Measurements from ENCODE around the gene PDK1. TPM values are rescaled to one million over a fixed set of nuclear protein-coding genes. Genes with fewer than 3 reads are reported as not detected.
"Not testable (repeated sequence)": the region's sequence is repeated elsewhere in the genome, so short reads cannot be mapped to it uniquely, and the experiment has no call there.

PDK1 gene
- total RNA-seq, 1 donor from 2014 or later: 10.5 TPM

GRCh38 chr2:172578860-172579512, 23.1 kb downstream of the PDK1 start:
- no peaks in the 10 kb centered on the region for H3K4me1 Mint-ChIP-seq (ENCODE audit: unreplicated experiment)
- no peak overlapping the region for H3K4me3 Mint-ChIP-seq
- H3K9me3 Mint-ChIP-seq: peaks cover 14% of the 10 kb centered on the region
- H3K27ac Mint-ChIP-seq: no peak overlapping the region
- no peak for DNase-seq (ENCODE audit: extremely low spot score, unreplicated experiment)
- peaks cover 43% of the 10 kb centered on the region for H3K36me3 Mint-ChIP-seq
- TF ChIP-seq, protein P1, sequence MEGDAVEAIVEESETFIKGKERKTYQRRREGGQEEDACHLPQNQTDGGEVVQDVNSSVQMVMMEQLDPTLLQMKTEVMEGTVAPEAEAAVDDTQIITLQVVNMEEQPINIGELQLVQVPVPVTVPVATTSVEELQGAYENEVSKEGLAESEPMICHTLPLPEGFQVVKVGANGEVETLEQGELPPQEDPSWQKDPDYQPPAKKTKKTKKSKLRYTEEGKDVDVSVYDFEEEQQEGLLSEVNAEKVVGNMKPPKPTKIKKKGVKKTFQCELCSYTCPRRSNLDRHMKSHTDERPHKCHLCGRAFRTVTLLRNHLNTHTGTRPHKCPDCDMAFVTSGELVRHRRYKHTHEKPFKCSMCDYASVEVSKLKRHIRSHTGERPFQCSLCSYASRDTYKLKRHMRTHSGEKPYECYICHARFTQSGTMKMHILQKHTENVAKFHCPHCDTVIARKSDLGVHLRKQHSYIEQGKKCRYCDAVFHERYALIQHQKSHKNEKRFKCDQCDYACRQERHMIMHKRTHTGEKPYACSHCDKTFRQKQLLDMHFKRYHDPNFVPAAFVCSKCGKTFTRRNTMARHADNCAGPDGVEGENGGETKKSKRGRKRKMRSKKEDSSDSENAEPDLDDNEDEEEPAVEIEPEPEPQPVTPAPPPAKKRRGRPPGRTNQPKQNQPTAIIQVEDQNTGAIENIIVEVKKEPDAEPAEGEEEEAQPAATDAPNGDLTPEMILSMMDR (conservative IDR thresholded peaks at IDR 0.05): no peak
- no peaks in the 10 kb centered on the region for H3K27me3 Mint-ChIP-seq

- no peaks in the 10 kb centered on the region for H3K4me1 Mint-ChIP-seq (ENCODE audit: unreplicated experiment)
- H3K9me3 Mint-ChIP-seq: peaks cover 7% of the 10 kb centered on the region
- H3K27ac Mint-ChIP-seq: no peak overlapping the region
- DNase-seq (ENCODE audit: extremely low spot score, unreplicated experiment): no peak
- no peaks in the 10 kb centered on the region for H3K27me3 Mint-ChIP-seq
- TF ChIP-seq, protein P1 (conservative IDR thresholded peaks at IDR 0.05): no peak
- peaks cover 31% of the 10 kb centered on the region for H3K36me3 Mint-ChIP-seq
- H3K4me3 Mint-ChIP-seq: no peak overlapping the region
These were observed 24.7 kb downstream of the PDK1 start for GRCh38 chr2:172580544-172580943.

- no peak overlapping the region for H3K27ac Mint-ChIP-seq
- H3K36me3 Mint-ChIP-seq: peaks cover 35% of the 10 kb centered on the region
- H3K27me3 Mint-ChIP-seq: no peaks in the 10 kb centered on the region
These were observed 26.8 kb downstream of the PDK1 start for GRCh38 chr2:172582656-172583055.

GRCh38 chr2:172586245-172586891, 30.5 kb downstream of the PDK1 start:
- DNase-seq (ENCODE audit: extremely low spot score, unreplicated experiment): no peak
- TF ChIP-seq, protein P1 (conservative IDR thresholded peaks at IDR 0.05): no peak
- Mint-ChIP-seq H3K4me1 (ENCODE audit: unreplicated experiment) (no peaks in the 10 kb centered on the region), H3K4me3 (no peak overlapping the region), H3K27me3 (no peaks in the 10 kb centered on the region), H3K9me3 (peaks cover 6% of the 10 kb centered on the region), H3K27ac (no peak overlapping the region), H3K36me3 (peaks cover 51% of the 10 kb centered on the region)

More at GRCh38 chr2:172582656-172583055, 26.8 kb downstream of the PDK1 start:
- TF ChIP-seq, protein P1 (conservative IDR thresholded peaks at IDR 0.05): no peak
- H3K9me3 Mint-ChIP-seq: peaks cover 7% of the 10 kb centered on the region
- no peaks in the 10 kb centered on the region for H3K4me1 Mint-ChIP-seq (ENCODE audit: unreplicated experiment)
- H3K4me3 Mint-ChIP-seq: no peak overlapping the region
- no peak for DNase-seq (ENCODE audit: extremely low spot score, unreplicated experiment)

GRCh38 chr2:172587231-172587630, 31.3 kb downstream of the PDK1 start:
- peaks cover 50% of the 10 kb centered on the region for H3K36me3 Mint-ChIP-seq
- not testable (repeated sequence) for H3K9me3 Mint-ChIP-seq, H3K27ac Mint-ChIP-seq

DNA sequence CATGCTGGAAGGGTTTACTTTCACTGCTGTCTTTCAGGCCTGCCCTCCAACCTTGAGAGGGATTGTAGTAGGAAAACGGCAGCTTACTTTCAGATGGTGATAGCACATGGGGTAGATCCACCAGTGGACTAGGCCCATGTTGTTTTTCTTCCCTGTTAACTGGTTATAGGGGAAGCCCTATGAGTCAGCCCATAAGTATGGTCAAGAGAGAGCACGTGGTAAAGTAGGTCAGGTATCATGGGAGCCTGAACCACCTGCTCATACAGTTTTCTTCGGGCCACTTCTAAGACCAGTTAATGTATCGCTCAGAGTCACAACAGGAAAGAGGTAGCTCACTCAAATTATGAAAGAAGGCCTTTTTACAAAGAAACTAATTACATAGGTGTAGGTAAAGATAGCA, 33.0 kb downstream of the PDK1 start:
- peaks cover 5% of the 10 kb centered on the region for H3K4me1 Mint-ChIP-seq (ENCODE audit: unreplicated experiment)
- no peaks in the 10 kb centered on the region for H3K27me3 Mint-ChIP-seq
- DNase-seq (ENCODE audit: extremely low spot score, unreplicated experiment): no peak
- TF ChIP-seq, protein P1 (conservative IDR thresholded peaks at IDR 0.05): no peak
- no peak overlapping the region for H3K27ac Mint-ChIP-seq
- peaks cover 47% of the 10 kb centered on the region for H3K36me3 Mint-ChIP-seq
- no peak overlapping the region for H3K4me3 Mint-ChIP-seq
- peaks cover 6% of the 10 kb centered on the region for H3K9me3 Mint-ChIP-seq

More at GRCh38 chr2:172587231-172587630, 31.3 kb downstream of the PDK1 start:
- H3K4me1 Mint-ChIP-seq (ENCODE audit: unreplicated experiment); H3K4me3 Mint-ChIP-seq; H3K27me3 Mint-ChIP-seq; DNase-seq (ENCODE audit: extremely low spot score, unreplicated experiment): not testable (repeated sequence)

GRCh38 chr2:172591386-172591785, 35.5 kb downstream of the PDK1 start:
- not testable (repeated sequence) for H3K27ac Mint-ChIP-seq; H3K4me1 Mint-ChIP-seq (ENCODE audit: unreplicated experiment); H3K9me3 Mint-ChIP-seq; H3K4me3 Mint-ChIP-seq; DNase-seq (ENCODE audit: extremely low spot score, unreplicated experiment); H3K27me3 Mint-ChIP-seq
- peaks cover 45% of the 10 kb centered on the region for H3K36me3 Mint-ChIP-seq

DNA sequence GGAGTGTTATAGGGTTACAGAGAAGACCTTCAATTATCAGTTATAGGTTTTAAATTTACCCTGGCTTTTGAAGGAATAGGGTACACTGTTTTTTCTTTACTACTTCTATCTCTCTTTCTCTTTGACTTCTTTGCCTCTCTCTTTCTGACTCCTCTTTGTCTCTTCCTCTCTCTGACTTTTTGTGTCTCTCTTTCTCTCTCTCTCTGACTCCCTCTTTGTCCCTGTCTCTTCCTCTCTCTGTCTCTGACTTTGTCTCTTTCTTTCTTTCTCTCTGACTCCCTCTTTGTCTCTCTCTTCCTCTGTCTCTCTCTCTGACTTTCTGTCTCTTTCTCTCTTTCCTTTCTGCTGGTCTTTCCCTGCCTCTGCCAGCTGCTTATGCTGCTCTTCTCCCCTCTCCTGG, 36.3 kb downstream of the PDK1 start:
- H3K27ac Mint-ChIP-seq: not testable (repeated sequence)

More for the DNA sequence above, 36.3 kb downstream of the PDK1 start:
- H3K9me3 Mint-ChIP-seq; H3K4me3 Mint-ChIP-seq; H3K27me3 Mint-ChIP-seq; DNase-seq (ENCODE audit: extremely low spot score, unreplicated experiment); H3K4me1 Mint-ChIP-seq (ENCODE audit: unreplicated experiment): not testable (repeated sequence)
- H3K36me3 Mint-ChIP-seq: peaks cover 41% of the 10 kb centered on the region
